ENCODE measurements around the gene ROR1.

The ROR1 gene

GRCh38 chr1:63835128-63835527 lies 61.3 kb downstream of the ROR1 start (continued):
- TF ChIP-seq ZNF513 (tag by site-specific recombination; IDR thresholded peaks at IDR 0.05) (no peak), ZNF398 (tag by site-specific recombination; IDR thresholded peaks at IDR 0.05) (no peak), ZNF571 (tag by site-specific recombination; IDR thresholded peaks at IDR 0.05) (no peak), PBX3 (CRISPR knock-in tag; IDR thresholded peaks at IDR 0.05) (no peak), ZNF843 (tag by site-specific recombination; IDR thresholded peaks at IDR 0.05) (no peak), BCL11A (tag by site-specific recombination; IDR thresholded peaks at IDR 0.05; ENCODE audit: low read depth) (no peak), ZNF23 (tag by site-specific recombination; IDR thresholded peaks at IDR 0.05; ENCODE audit: borderline replicate concordance) (no peak), ZNF121 (tag by site-specific recombination; IDR thresholded peaks at IDR 0.05) (no peak), BCL6B (tag by site-specific recombination; IDR thresholded peaks at IDR 0.05) (no peak), ZBTB7A (tag by site-specific recombination; IDR thresholded peaks at IDR 0.05; ENCODE audit: low read depth) (no peak), MEIS1 (CRISPR knock-in tag; IDR thresholded peaks at IDR 0.05; ENCODE audit: borderline replicate concordance) (no peak), ZNF529 (tag by site-specific recombination; IDR thresholded peaks at IDR 0.05; ENCODE audit: insufficient replicate concordance) (no peak), ZSCAN30 (tag by site-specific recombination; IDR thresholded peaks at IDR 0.05) (no peak), ZNF555 (tag by site-specific recombination; conservative IDR thresholded peaks at IDR 0.05) (no peak), ZNF157 (tag by site-specific recombination; IDR thresholded peaks at IDR 0.05) (no peak), ZBTB49 (tag by site-specific recombination; IDR thresholded peaks at IDR 0.05; ENCODE audit: low read depth) (no peak), ZNF433 (tag by site-specific recombination; IDR thresholded peaks at IDR 0.05; ENCODE audit: low read depth) (no peak), HOXC10 (CRISPR knock-in tag; IDR thresholded peaks at IDR 0.05) (no peak), TCF7L2 (IDR thresholded peaks at IDR 0.05; ENCODE audit: borderline replicate concordance, low read depth, low read length) (no peak), ZFP3 (tag by site-specific recombination; IDR thresholded peaks at IDR 0.05; ENCODE audit: low read depth) (no peak), ZBTB20 (tag by site-specific recombination; IDR thresholded peaks at IDR 0.05) (no peak), ZNF837 (tag by site-specific recombination; IDR thresholded peaks at IDR 0.05) (no peak), ZNF426 (tag by site-specific recombination; IDR thresholded peaks at IDR 0.05) (no peak), ZNF248 (tag by site-specific recombination; IDR thresholded peaks at IDR 0.05) (no peak), ZFP41 (tag by site-specific recombination; IDR thresholded peaks at IDR 0.05; ENCODE audit: borderline replicate concordance) (no peak), ZBTB17 (tag by site-specific recombination; IDR thresholded peaks at IDR 0.05) (0 out of 2 replicates have a peak, but pooled peaks have one; percentile 31), ZNF10 (tag by site-specific recombination; IDR thresholded peaks at IDR 0.05) (no peak), ATF2 (tag by site-specific recombination; IDR thresholded peaks at IDR 0.05; ENCODE audit: low read depth) (peak; percentile 93), ZNF677 (tag by site-specific recombination; IDR thresholded peaks at IDR 0.05) (no peak), GFI1B (tag by site-specific recombination; IDR thresholded peaks at IDR 0.05) (0 out of 2 replicates have a peak, but pooled peaks have one; percentile 28), ZNF140 (tag by site-specific recombination; IDR thresholded peaks at IDR 0.05) (no peak), ZNF169 (tag by site-specific recombination; IDR thresholded peaks at IDR 0.05) (no peak)

Measured in HEK293 (cell line).